Subcutaneous adipose tissue (tissue), 4 donors: ENCODE data around the gene FOXN3. TPM values are rescaled to one million over a fixed set of nuclear protein-coding genes. Genes with fewer than 3 reads are reported as not detected.

Source experiments
- CTCF ChIP-seq: fragments of 450-650 bp; IDR thresholded peaks from one replicate; pipeline ENCODE4 v1.5.1; 2016; ENCODE audit warnings: low read depth, mild to moderate bottlenecking, control low read depth, antibody characterized with exemption, moderate library complexity
- total RNA-seq, 4 donors: library from RNA; depleted of rRNA; stranded (reverse); fragments of >200 nt; gene quantifications; one replicate each; pipeline ENCODE4 v1.1.0, GENCODE V29; 2016

FOXN3 gene
- total RNA-seq, 4 donors from 2014 or later = 153 to 173 (median 171) TPM

- no peak for TF ChIP-seq CTCF
Measured at GRCh38 chr14:89367779-89368120, 49.3 kb downstream of the FOXN3 start.

GRCh38 chr14:89366864-89367778, 49.9 kb downstream of the FOXN3 start:
- TF ChIP-seq CTCF = no peak

- no peak for TF ChIP-seq CTCF
Measured at GRCh38 chr14:89365061-89365801, 51.8 kb downstream of the FOXN3 start.

- TF ChIP-seq CTCF = no peak
Measured at GRCh38 chr14:89364316-89364715, 52.7 kb downstream of the FOXN3 start.

GRCh38 chr14:89360277-89360676, 56.8 kb downstream of the FOXN3 start:
- no peak for TF ChIP-seq CTCF

GRCh38 chr14:89359477-89360222, 57.4 kb downstream of the FOXN3 start:
- no peak for TF ChIP-seq CTCF
